Bronchial smooth muscle cell (primary cell): ENCODE measurements around the gene CPSF6. TPM values are rescaled to one million over a fixed set of nuclear protein-coding genes. Genes with fewer than 3 reads are reported as not detected.

Experiments
- total RNA-seq: library from RNA; depleted of rRNA; stranded (reverse); fragments of >200 nt; gene quantifications from 2 replicates; pipeline ENCODE4 v1.2.1, GENCODE V29; 2014

The CPSF6 gene
- total RNA-seq: 13.2 and 43.2 TPM in 2 replicates

GRCh38 chr12:69239352-69239921 lies at the start of gene CPSF6:
TSS of gene CPSF6 (plus strand) at chr12:69239569. CDS start at chr12:69239647, 78 bp downstream.

Other genes starting within 250 kb of the CPSF6 start
- not detected in 2 replicates for gene LYZ, start 108.8 kb downstream of the CPSF6 start, total RNA-seq
- 7.2 and 11.8 TPM in 2 replicates for gene YEATS4, start 120.2 kb downstream of the CPSF6 start, total RNA-seq
- gene FRS2, start 230.8 kb downstream of the CPSF6 start, total RNA-seq: 29.6 and 34.2 TPM in 2 replicates